ENCODE results near the gene TK2.

TK2 gene

DNA sequence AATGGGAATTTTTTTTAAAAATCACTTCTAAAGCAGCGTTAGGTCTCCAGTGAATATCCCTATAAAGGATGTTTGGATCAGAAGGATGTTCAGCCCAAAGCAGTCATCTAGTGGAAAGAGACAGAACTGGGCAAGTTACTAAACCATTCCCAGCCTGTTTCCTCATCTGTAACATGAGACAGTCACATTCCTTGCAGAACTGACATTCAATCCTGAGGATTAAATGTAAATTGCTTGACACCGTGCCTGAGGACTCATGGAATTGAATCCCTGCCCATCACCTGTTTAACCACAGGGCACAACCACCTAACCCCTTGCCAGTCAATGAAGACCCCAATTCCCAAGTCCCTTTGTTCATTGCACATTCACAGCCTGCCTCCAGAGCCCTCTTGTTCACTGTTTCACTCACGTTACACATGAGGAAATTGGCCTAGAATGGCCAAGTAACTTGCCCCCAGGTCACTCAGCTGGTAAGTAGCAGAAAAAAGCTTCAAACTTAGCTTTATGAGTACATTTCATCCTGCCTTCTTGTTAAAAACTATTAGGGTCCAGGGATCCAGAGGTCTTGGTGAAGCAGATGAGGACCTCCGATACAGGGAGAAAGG is 30.8 kb upstream of the TK2 start:
- TF ChIP-seq, protein P1, sequence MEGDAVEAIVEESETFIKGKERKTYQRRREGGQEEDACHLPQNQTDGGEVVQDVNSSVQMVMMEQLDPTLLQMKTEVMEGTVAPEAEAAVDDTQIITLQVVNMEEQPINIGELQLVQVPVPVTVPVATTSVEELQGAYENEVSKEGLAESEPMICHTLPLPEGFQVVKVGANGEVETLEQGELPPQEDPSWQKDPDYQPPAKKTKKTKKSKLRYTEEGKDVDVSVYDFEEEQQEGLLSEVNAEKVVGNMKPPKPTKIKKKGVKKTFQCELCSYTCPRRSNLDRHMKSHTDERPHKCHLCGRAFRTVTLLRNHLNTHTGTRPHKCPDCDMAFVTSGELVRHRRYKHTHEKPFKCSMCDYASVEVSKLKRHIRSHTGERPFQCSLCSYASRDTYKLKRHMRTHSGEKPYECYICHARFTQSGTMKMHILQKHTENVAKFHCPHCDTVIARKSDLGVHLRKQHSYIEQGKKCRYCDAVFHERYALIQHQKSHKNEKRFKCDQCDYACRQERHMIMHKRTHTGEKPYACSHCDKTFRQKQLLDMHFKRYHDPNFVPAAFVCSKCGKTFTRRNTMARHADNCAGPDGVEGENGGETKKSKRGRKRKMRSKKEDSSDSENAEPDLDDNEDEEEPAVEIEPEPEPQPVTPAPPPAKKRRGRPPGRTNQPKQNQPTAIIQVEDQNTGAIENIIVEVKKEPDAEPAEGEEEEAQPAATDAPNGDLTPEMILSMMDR (IDR thresholded peaks at IDR 0.05; ENCODE audit: borderline replicate concordance, insufficient read depth, low read depth, low read length), result no peak
- no peak overlapping the region for H3K4me3 ChIP-seq (ENCODE audit: low read depth, low read length)

GRCh38 chr16:66578651-66579531 is 29.0 kb upstream of the TK2 start, which contains the start of gene CMTM2:
Gene CMTM2, plus strand, starts transcription at chr16:66579463. Its CDS starts 145 bp downstream, at chr16:66579608.
- TF ChIP-seq, protein P1 (IDR thresholded peaks at IDR 0.05; ENCODE audit: borderline replicate concordance, insufficient read depth, low read depth, low read length), result no peak
- no peak within 1 kb of the TSS for H3K4me3 ChIP-seq (ENCODE audit: low read depth, low read length)

DNA sequence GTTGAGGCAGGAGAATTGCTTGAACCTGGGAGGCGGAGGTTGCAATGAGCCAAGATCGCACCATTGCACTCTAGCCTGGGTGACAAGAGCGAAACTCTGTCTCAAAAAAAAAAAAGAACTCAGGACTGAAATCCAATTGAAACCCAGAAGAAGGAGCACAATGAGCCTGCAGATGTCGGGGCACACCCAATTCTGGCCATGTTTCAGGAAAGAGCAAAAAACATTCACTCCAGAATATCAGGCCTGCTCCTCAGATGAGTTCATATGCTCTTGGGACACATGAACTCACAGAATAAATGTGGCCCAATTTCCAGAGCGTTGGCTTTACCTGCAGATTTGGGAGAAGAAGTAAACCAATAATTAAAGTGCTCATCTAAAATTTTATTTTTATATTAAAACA is 26.4 kb upstream of the TK2 start:
- H3K4me3 ChIP-seq (ENCODE audit: low read depth, low read length), result no peak overlapping the region
- TF ChIP-seq, protein P1 (IDR thresholded peaks at IDR 0.05; ENCODE audit: borderline replicate concordance, insufficient read depth, low read depth, low read length), result no peak

GRCh38 chr16:66575060-66575459 is 25.1 kb upstream of the TK2 start:
- no peak overlapping the region for H3K4me3 ChIP-seq (ENCODE audit: low read depth, low read length)
- TF ChIP-seq, protein P1 (IDR thresholded peaks at IDR 0.05; ENCODE audit: borderline replicate concordance, insufficient read depth, low read depth, low read length), result no peak

DNA sequence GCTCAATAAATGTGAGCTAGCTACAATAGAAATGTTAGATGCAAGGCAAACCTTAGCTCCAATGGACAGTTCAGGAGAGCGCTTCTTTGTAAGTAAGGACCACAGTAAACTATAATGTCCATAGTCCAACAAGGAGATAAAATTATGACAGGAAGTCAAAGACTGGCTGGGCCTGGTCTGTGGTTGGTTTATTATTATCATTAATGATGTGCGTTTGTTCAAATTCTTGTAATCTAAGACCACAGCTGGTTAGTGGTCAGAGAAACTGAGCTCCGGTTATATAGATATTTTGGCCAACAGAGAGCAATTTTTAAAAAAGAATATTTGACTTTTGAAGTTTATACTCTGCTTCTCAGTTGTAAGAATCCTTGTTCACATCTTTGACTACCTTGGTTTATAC is 24.6 kb upstream of the TK2 start:
- TF ChIP-seq, protein P1 (IDR thresholded peaks at IDR 0.05; ENCODE audit: borderline replicate concordance, insufficient read depth, low read depth, low read length), result no peak
- no peak overlapping the region for H3K4me3 ChIP-seq (ENCODE audit: low read depth, low read length)

- TF ChIP-seq, protein P1 (IDR thresholded peaks at IDR 0.05; ENCODE audit: borderline replicate concordance, insufficient read depth, low read depth, low read length), result no peak
- H3K4me3 ChIP-seq (ENCODE audit: low read depth, low read length), result no peak overlapping the region
Measured at GRCh38 chr16:66574081-66574480, 24.2 kb upstream of the TK2 start.

All from GM12875 (cell line).